HL-60/S4 treated with retinoic acid at 250 ng/mL for 4 days and 3 days (cell line): ENCODE measurements around the gene C2orf42.

ENCODE experiments used
- in situ Hi-C: fragments of 300-500 bp; cut with MboI; formaldehyde crosslinking; loops from 2 replicates; pipeline ENCODE4 v1.7.0; 2022; ENCODE audit warnings: low sequenced_read_pairs

C2orf42 gene

DNA sequence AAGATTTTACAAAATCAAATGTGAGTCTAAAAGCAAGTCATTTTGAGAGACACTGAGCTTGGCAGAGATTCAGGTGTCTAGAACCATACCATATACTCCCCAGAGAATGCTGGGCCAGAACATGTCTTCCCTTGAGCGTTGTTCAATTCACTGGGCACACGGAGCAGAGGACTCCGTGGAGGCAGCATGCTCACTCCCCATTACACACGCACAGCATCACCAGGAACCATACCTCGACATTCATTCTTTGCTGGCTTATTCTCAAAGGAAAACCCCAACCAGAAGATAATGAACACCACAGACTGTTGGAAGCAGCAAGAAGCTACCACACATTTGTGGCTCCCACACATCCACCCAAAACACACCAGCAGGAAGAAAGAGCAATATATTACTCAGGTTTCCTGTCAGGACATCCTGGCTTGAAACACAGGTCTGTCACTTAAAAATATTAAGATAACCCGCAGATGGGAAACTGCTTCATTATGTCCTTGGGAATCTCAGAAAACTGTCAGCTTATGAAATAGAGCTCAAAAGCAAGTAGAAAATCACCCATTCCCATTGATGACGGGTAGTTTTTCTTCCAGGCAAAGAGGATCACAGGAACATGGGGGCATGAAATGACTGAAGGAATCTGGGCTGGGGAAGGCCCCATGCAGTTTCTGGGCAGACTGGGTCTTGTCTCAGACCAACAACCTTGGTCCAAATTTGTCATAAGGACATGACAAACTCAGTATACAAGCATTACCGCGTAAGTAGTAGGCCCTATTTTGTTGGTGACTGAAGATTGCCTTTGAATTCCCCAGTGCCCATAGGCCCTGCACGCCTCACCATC lies 57.1 kb downstream of the C2orf42 start:
- in situ Hi-C loops, result loop anchor here (10.0 kb wide), 1 partner anchor 49 kb away; the partner anchor contains the start of gene PCBP1

DNA sequence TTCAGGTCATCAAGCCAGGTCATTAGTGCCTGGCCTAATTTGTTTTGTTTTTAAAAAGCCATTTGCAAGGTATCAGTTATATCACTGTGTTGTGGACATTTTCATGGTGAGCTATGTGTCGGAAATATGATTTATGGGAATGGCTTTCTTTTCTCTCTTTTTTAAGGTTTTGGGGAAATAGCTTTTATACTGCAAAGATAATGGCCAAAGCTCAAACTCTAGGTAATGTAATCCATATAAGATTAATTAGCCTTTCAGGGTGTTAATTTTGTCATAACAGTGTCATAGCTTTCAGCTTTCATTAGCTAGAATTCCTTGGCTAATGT lies 57.7 kb downstream of the C2orf42 start:
- in situ Hi-C loops, result loop anchor here (10.0 kb wide), 1 partner anchor 48 kb away; the partner anchor contains the start of gene PCBP1

DNA sequence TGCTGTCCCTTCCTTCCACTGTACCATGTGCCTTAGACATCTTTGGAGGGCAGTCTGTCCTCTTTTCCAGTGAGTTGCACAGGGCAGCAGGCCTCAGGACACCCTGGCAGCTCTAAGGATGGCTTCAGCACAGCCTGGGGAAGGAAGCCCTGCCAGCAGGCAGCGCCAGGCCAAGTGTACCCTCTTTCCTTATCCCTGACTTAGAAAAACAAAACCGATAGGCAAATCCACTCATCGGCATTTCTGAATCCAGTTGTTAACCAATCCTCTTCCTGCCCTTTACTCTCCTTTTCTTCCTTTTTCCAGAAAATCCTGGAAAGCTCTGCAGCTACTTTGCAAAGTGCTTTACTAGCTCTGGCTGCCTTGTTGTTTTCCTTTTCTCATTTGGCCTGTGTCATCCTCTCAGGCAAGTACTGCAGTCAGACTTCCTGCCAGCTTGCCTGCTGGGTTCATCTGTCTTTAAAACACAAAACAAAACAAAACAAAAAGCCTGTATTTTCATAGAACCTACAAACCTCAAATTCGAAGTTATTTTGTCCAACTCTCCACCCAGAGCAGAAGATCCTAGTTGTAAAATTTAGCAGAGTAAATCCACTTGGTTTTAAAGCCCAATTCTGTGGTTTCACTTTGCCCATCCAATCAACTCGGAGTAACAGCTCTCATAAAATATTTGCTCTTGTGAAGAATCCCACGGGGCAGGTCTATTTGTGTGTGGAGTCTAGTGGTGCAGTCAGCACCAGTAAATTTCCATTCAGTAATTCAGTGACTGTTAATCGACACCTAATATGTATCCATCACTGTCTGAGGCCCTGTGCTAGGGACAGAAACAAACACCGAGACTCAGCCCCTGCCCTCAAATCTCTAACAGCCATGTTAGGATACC lies 58.3 kb downstream of the C2orf42 start:
- in situ Hi-C loops, result loop anchor here (10.0 kb wide), 1 partner anchor 48 kb away; the partner anchor contains the start of gene PCBP1

DNA sequence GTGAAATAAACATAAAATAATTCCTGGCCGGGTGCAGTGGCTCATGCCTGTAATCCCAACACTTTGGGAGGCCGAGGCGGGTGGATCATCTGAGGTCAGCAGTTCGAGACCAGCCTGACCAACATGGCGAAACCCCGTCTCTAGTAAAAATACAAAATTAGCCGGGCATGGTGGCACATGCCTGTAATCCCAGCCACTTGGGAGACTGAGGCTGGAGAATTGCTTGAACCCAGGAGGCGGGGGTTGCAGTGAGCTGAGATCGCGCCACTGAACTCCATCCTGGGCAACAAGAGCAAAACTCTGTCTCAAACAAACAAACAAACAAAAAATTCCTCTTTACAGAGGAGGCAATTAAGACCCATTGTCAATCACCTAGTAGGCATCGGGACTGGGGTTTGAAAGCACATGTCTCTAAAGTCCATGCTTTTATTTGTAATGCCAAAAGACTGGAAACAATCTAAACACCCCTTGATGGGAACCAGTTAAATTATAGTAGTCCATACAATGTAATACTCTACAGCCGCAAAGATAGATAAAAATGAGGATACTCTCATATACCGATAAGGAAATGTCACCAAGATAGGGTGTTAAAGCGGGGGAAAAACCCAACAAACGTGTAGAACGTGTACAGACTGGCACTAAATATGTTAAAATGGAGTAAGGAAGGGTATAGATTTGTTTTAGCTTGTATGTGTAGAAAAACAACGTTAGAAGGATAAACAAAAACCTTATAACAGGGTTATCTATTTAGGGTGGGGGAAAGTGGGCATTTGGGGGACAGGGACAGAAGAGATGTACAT lies 59.3 kb downstream of the C2orf42 start:
- in situ Hi-C loops, result loop anchor here (10.0 kb wide), 1 partner anchor 47 kb away; the partner anchor contains the start of gene PCBP1

DNA sequence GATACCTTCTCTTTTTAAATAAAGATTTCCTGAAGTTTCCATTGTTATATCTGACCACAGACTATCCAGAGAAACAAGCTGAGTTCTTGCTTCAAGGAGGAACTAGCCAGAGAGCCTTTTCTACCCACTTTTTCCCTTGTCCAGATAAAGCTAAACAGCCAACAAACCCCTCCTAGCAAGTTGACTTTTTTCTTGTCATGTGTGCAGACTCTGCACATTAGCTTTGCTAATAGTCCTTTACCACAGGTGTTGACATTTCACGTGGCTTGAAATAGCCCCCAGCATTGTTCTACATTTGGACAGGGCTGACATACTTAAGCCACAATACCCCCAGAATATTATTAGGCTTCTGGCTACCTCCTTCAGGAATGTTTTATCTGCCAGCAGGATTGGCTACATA lies 62.8 kb downstream of the C2orf42 start:
- in situ Hi-C loops, result no loop called here

GRCh38 chr2:70126413-70126812 lies 64.4 kb downstream of the C2orf42 start:
- in situ Hi-C loops, result no loop called here

DNA sequence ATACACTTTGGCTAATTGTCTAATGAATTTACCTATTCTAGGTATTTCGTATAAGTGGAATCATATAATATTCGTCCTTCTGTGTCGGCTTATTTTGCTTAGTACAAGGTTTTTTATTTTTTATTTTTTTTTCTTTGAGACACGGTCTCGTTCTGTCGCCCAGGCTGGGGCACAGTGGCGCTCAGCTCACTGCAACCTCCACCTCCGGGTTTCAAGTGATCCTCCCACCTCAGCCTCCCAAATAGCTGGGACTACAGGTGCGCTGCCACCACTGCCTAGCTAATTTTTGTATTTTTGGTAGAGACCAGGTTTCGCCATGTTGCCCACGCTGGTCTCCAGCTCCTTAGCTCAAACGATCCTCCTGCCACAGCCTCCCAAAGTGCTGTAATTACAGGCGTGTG lies 65.3 kb downstream of the C2orf42 start:
- in situ Hi-C loops, result no loop called here

- in situ Hi-C loops, result no loop called here
These were observed 65.8 kb downstream of the C2orf42 start for GRCh38 chr2:70124983-70125480.

- in situ Hi-C loops, result no loop called here
These were observed 67.0 kb downstream of the C2orf42 start for GRCh38 chr2:70123829-70124116.

GRCh38 chr2:70123051-70123828 lies 67.6 kb downstream of the C2orf42 start:
- in situ Hi-C loops, result no loop called here

DNA sequence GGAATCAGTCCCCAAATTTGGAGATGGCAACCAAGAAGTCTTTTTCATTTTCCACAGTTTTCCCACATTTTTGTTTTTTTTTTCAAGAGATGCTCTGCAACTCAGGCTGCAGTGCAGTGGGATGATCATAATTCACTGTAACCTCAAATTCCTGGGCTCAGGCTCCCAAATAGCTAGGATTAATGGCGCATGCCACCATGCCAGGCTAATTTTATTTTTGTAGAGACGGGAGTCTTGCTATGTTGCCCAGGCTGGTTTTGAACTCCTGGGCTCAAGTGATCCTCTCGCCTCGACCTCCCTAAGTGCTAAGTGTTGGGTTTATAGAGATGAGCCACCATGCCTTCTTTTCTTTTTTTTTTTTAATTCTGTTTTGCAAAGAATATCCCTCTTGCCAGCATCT lies 68.3 kb downstream of the C2orf42 start:
- in situ Hi-C loops, result no loop called here

GRCh38 chr2:70121627-70122372 lies 69.0 kb downstream of the C2orf42 start:
- in situ Hi-C loops, result no loop called here

DNA sequence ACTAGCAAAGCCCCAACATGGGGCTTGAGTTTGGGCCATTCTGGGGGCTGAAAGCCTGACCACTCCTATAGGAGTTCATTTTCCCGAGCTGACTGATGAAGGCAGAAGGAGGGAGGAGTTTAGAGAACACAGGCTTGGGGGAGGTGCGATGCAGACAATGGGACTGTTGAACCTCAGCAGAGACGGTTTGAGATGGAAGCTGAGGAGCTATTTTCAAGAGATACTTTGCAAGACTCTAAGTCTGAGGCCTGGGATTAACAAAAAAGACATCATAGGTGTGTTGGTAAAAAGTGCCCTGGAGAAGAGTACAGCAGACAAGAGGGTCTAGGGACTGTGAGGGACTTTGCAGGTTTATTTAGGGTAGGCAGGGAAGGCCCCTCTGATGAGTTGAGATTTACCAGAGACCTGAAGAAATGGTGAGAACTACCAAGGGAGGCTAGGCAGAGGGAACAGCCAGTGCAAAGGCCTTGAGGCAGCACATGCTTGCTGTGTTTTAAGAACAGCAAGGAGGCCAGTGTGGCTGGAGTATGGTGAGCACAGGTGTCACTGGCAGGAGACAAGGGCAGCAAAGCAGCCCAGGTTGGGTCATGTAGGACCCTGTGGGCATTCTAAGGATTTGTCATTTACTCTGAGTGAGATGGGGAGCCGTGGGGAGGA lies 71.9 kb downstream of the C2orf42 start:
- in situ Hi-C loops, result no loop called here

DNA sequence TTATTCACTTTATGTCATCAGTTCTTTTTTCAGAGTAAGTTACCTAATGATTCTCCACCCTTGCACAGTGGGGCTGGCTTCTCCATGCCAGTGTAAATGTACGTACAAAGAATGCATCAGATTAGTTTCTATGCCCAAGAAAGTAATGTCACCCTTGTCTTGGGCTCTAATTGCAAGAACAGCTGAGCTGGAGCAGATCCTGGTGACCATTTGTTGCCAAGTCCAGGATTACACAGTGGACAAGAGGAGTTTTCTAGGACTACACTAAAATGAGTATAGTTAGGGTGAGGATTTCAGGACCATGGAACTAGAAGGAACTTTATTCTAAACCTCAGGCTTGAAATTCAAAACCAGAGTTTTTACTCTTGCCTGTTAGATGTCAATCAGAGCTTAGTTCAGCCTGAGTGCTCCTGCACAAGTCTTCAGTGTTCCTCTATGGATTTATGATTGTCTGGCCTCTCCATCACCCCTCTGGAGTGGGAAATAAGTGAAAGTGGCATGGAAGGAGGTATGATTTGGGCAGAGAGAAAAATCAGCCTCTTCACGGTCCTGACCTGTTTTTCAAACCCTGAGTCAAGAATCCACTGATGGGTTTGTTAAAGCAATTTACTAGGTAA lies 73.8 kb downstream of the C2orf42 start:
- in situ Hi-C loops, result no loop called here

DNA sequence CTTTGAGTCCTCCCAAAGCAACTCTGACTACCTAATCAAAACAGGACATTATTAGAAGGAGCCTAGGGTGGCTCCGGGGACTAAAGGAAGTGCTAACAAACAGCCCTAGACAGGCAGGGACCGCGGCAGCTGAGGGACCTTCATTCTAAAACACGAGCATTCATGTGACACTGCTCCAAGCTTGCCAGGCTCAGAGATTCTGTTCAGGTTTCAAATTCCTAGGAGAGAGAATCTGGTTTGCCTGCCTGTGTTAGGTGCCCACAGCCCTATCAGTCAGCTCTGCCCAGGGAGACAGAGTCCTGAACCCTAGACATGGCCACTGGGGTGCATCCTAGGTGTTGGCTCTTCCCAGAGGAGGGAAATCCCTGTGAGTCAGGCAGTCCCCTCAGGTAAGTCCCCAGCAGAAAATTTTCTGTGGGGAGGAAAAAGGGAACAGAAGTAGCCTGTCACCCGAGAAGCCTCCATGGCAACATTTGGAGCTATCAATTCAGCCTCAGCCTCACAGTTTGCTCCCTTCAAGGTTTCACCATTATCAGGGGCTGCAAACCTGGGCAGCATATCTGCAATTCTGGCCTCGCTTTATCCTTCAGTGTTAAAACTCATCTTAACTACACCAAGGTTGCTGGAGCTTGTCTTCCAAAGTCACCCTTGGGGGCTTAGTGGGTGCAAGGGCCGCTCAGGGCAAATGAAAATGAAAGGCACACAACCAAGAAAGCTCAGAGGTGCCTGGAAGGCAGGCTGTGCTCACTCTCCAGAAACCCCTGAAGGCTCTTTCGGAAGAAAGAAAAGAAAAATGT lies 75.0 kb downstream of the C2orf42 start:
- in situ Hi-C loops, result no loop called here

DNA sequence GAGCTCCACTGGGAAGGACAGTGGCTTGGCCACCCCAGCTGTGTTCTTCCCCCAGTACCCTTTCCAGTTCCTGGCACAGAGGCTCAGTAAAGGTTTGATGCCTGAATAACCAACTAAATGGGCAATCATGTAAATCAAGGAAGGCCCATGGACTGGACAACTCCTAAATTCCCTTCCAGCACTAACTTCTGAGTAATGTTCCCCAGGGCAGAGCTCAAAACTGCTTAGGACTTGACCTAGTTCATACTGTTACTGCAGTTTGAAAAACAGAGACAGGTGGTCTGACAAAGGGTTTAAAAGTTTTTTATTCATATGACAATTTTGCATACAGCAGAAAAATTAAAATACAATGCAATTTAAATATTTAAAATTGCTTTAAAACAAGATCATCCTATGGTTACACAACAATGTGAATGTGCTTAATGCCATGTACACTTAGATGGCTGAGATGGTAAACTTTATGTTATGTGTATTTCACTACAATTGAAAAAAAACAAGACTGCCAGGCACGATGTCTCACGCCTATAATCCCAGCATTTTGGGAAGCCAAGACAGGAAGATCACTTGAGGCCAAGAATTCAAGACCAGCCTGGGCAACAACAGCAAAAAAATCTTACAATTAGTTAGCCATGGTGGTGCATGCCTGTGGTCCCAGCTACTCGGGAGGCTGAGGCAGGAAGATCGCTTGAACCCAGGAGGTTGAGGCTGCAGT lies 77.3 kb downstream of the C2orf42 start:
- in situ Hi-C loops, result no loop called here
